Lung (tissue), 12 donors: Measurements from ENCODE around the gene MMP14. TPM values are rescaled to one million over a fixed set of nuclear protein-coding genes. Genes with fewer than 3 reads are reported as not detected.
"Not testable (repeated sequence)": the region's sequence is repeated elsewhere in the genome, so short reads cannot be mapped to it uniquely, and the experiment has no call there.

Experiments
- ATAC-seq: fragments of 200-7000 bp; cut with Tn5 transposase; one replicate; pipeline ENCODE4 v1.9.1; 2020; ENCODE audit warnings: moderate number of reproducible peaks; ENCODE audit not compliant: insufficient read depth, low FRiP score
- DNase-seq, 3 donors: peaks; one replicate each; pipeline ENCODE4 v3.0.0-alpha.2; 2013 to 2017
- H3K27ac ChIP-seq, 2 donors: one replicate each; pipeline ENCODE4 v1.5.1; 2013; ENCODE audit warnings: mild to moderate bottlenecking in 2 of 2, moderate library complexity in 2 of 2, control low read depth in 1 of 2, inconsistent platforms in 1 of 2, low read depth in 1 of 2, low read length in 1 of 2
- H3K27me3 ChIP-seq, 3 donors: one replicate each; pipeline ENCODE4 v1.5.1; 2013; ENCODE audit warnings: low read length in 2 of 3; ENCODE audit not compliant: control insufficient read depth in 3 of 3, insufficient read depth in 3 of 3
- H3K36me3 ChIP-seq, 4 donors: one replicate each; pipeline ENCODE4 v1.5.1; 2013; ENCODE audit warnings: low read length in 4 of 4, mild to moderate bottlenecking in 1 of 4, moderate library complexity in 1 of 4; ENCODE audit not compliant: control insufficient read depth in 4 of 4, insufficient read depth in 4 of 4
- H3K4me1 ChIP-seq, 5 donors: one replicate each; pipeline ENCODE4 v1.5.1; 2013; ENCODE audit warnings: low read length in 5 of 5, mild to moderate bottlenecking in 2 of 5, moderate library complexity in 1 of 5; ENCODE audit not compliant: control insufficient read depth in 5 of 5, insufficient read depth in 5 of 5
- H3K4me3 ChIP-seq: one replicate; pipeline ENCODE4 v1.5.1; 2013; ENCODE audit warnings: mild to moderate bottlenecking, control low read depth, moderate library complexity
- H3K9ac ChIP-seq, 2 donors: one replicate each; pipeline ENCODE4 v1.5.1; 2013; ENCODE audit warnings: low read length in 2 of 2, control low read depth in 1 of 2; ENCODE audit not compliant: insufficient read depth in 1 of 2
- H3K9me3 ChIP-seq, 4 donors: one replicate each; pipeline ENCODE4 v1.5.1; 2013; ENCODE audit warnings: low read length in 3 of 4, mild to moderate bottlenecking in 1 of 4, moderate library complexity in 1 of 4; ENCODE audit not compliant: control insufficient read depth in 4 of 4, insufficient read depth in 3 of 4
- WGBS, 2 donors: extraction: QIAGEN DNeasy Blood & Tissue Kit; methylation state at CpG; one replicate each; pipeline ENCODE4 v1.1.7; 2013; 5-methylcytosine and 5-hydroxymethylcytosine counted together
- polyA plus RNA-seq, 2 donors: library from polyadenylated mRNA; stranded (reverse); fragments of 200-250 nt; gene quantifications; one replicate each; pipeline ENCODE4 v1.2.1, GENCODE V29; 2013
- total RNA-seq, 2 donors: library from RNA; depleted of rRNA in 1 of 2; stranded (reverse); fragments of >200 nt in 1 of 2; gene quantifications; one replicate each; pipeline ENCODE4 v1.2.1, GENCODE V29; 2014 to 2021
- TF ChIP-seq, protein P1 (sequence below): IDR thresholded peaks from 2 replicates; pipeline ENCODE4 v1.5.1; 2012; ENCODE audit warnings: mild to moderate bottlenecking; ENCODE audit errors: control extremely low read depth, extremely low read depth
- donor health status: control.
- donor health status: control.
- donor health status: Bipolar disorder and iron deficiency.
- donor health status: healthy.
- donor health status: DM: yes; HTN: yes; CAD: no.

The MMP14 gene
- total and polyA plus RNA-seq, 4 donors = 121 to 162 (median 135) TPM

DNA sequence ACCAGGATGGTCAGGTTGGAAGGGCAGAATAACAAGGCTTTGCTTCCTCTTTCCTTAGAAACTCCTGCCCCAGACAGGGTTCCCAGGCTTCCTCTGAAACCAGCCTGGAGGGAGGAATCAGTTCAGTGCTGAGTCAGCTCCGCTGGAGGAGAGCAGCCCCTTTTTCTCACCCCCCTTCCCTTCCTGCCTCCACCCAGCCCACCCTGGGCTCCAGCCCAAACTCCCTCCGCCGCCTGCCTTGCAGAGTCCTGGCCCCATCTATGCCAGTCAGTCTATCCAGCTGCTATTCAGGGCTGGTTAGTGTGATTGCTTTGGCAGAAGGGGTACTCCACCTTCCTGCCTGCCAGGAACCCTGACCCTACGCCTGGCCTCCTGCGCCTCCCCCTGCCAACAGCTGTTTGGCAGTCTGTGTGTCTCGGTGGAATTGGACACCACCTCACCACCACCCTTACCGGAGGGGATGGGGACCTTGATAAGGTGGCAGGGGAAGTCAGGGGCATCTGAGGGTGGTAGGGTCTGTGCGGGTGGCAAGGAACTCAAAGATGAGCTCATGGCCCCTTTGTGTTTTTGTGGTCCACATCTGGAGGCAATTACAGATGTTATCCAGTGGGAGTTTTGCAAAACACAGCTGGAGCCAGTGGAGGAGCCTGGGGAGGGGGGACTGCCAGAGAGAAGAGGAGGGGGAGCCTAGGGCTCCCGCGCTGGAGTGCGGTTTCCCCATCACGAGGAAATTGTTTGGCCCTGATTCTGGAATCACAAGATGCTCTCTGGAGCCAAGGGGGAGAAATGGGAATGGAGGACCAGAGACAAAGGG, 12.2 kb downstream of the MMP14 start:
- Histone ChIP-seq H3K4me1 (peaks cover 5 to 68% (median 40%) of the 10 kb centered on the region in 5 donors), H3K27me3 (no peaks in the 10 kb centered on the region), H3K9ac (peak overlapping the region; percentile 16 to 77), H3K36me3 (peaks cover 0 to 30% (median 26%) of the 10 kb centered on the region in 4 donors), H3K4me3 (no peak overlapping the region), H3K9me3 (no peaks in the 10 kb centered on the region), H3K27ac (peak overlapping the region; percentile 51 to 69)
- WGBS, 2 donors = 20 to 21% methylated on average over 12 of the region's 12 CpGs
- ATAC-seq (peak; percentile 13), DNase-seq (peak; percentile 96 to 98 (median 98))
- TF ChIP-seq, protein P1, sequence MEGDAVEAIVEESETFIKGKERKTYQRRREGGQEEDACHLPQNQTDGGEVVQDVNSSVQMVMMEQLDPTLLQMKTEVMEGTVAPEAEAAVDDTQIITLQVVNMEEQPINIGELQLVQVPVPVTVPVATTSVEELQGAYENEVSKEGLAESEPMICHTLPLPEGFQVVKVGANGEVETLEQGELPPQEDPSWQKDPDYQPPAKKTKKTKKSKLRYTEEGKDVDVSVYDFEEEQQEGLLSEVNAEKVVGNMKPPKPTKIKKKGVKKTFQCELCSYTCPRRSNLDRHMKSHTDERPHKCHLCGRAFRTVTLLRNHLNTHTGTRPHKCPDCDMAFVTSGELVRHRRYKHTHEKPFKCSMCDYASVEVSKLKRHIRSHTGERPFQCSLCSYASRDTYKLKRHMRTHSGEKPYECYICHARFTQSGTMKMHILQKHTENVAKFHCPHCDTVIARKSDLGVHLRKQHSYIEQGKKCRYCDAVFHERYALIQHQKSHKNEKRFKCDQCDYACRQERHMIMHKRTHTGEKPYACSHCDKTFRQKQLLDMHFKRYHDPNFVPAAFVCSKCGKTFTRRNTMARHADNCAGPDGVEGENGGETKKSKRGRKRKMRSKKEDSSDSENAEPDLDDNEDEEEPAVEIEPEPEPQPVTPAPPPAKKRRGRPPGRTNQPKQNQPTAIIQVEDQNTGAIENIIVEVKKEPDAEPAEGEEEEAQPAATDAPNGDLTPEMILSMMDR = no peak

DNA sequence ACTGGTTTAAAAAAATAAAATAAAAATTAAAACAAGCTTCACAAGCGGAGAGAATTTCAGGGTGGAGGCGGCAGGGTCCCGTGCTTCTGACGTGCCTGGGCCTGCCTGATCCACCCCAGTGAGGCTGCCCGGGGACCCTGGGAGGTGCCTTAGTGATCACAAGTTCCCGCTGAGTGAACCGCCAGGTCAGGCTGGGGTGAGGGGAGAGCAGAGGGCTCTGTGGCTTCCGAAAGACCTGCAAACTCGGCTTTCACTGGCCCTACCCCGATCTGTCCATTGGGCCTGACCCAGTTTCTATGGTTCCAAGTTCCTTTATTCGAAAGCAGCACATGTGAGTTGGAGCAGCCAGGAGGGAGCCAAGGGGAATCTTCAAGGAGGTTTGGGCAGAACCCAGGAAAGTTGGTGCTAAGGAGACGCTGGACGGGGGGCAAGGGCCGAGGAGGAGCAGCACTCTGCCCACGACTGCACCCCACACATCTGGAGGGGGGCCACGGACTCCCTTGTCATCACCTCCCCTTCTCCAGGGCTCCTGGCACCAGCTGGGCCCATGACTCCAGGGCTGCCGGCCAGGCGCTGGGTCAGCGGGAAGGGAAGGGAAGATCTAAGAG, 12.9 kb downstream of the MMP14 start:
- WGBS, 2 donors = 71 to 81% methylated on average over 16 to 19 of the region's 19 CpGs
- ATAC-seq = no peak
- H3K9me3 ChIP-seq = no peaks in the 10 kb centered on the region
- H3K4me3 ChIP-seq = no peak overlapping the region
- H3K9ac ChIP-seq = no peak overlapping the region
- H3K4me1 ChIP-seq = peaks cover 5 to 68% (median 40%) of the 10 kb centered on the region in 5 donors
- H3K27ac ChIP-seq = peak overlapping the region; percentile 51 to 79
- H3K36me3 ChIP-seq = peaks cover 0 to 27% (median 21%) of the 10 kb centered on the region in 4 donors
- DNase-seq = peak; percentile 67 to 79 (median 76)
- H3K27me3 ChIP-seq = no peaks in the 10 kb centered on the region
- TF ChIP-seq, protein P1 = no peak

DNA sequence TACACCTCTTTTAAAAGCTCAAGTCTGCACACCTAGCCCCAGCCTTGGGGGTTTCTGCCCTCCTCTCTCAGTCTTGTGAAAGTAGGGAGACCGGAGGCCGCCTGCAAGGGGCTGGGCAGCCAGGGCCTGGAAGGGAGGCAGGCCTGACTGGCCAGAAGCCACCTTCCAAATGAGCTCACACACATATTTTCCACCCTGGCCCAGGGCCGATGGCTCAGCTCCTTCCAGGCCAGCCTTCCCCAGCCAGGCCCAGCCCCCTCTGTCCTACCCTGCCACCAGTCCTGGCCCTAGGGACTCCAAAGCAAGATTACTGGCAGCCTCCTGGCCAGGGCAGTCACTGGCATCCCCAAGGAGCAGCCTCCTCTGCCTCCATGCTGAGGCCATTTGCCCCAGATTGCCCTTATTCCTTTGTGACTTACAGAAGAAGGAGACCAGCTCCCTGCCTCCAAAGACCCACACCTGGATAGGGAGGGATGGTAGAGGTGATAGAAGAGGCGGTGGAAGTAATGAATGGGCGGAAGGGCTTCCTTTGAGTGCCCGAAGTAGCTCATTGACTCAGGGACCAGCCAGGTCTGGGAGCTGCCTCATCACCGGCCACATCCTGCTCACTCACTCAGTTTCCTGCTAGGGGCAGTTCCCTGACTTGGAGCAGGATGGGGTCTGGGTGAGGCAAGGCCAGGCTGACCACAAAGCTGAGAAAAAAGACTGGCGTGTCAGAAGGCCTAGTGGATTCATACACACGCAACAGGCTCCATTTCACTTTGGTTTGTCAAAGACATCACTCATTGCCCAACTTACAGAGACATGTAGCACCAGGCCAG, 14.8 kb downstream of the MMP14 start:
- DNase-seq (peak; percentile 93 to 97 (median 96)), ATAC-seq (peak; percentile 49)
- Histone ChIP-seq H3K9me3 (no peaks in the 10 kb centered on the region), H3K27me3 (no peaks in the 10 kb centered on the region), H3K4me1 (peaks cover 5 to 62% (median 33%) of the 10 kb centered on the region in 5 donors), H3K9ac (peak overlapping the region in 1 of 2 donors; percentile 33), H3K27ac (peak overlapping the region; percentile 69 to 83), H3K4me3 (no peak overlapping the region), H3K36me3 (peaks cover 0 to 9% (median 6%) of the 10 kb centered on the region in 4 donors)
- TF ChIP-seq, protein P1 = no peak
- 50% methylated on average over 9 of the region's 9 CpGs for WGBS, 2 donors

DNA sequence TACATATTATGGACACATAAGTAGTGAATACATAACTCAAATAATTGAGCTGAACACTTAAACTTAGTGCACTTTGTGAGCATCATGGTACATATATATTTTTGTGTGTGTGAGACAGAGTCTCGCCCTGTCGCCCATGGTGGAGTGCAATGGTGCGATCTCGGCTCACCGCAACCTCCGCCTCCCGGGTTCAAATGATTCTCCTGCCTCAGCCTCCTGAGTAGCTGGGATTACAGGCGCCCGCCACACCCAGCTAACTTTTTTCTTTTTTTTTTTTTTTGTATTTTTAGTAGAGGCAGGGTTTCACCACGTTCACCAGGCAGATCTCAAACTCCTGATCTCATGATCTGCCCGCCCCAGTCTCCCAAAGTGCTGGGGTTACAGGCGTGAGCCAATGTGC, 15.8 kb downstream of the MMP14 start:
- WGBS, 2 donors = 73 to 81% methylated on average over 10 to 12 of the region's 12 CpGs
- H3K4me1 ChIP-seq = peaks cover 5 to 53% (median 28%) of the 10 kb centered on the region in 5 donors
- not testable (repeated sequence) for H3K9me3 ChIP-seq

More for the DNA sequence above, 15.8 kb downstream of the MMP14 start:
- not testable (repeated sequence) for ATAC-seq, H3K27ac ChIP-seq, H3K9ac ChIP-seq, H3K36me3 ChIP-seq, H3K4me3 ChIP-seq, H3K27me3 ChIP-seq, DNase-seq
